ENCODE data around the gene MTOR.

The MTOR gene

DNA sequence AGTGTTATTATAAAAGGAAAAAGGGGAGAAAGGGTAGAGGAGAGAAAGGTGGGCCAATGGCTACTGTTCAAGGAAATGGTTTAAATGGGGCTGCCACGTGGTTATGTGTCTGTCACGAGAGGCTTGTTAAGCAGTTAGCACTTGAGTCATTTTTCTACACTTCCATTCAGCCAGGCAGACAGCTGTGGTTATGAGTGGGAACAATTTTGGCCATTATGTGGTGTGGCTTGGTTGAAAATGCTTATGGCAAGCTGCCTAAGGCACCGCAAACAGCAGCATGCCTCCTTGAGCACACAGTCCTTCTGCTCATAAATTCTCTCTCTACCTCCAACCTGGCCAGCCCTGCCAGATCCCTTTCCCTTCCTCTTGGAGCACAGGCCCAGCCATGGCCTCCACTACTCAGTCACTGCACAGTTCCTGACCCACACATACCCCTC, 199.4 kb downstream of the MTOR start:
- no peak for DNase-seq (ENCODE audit: low read depth in 3 of 3)

DNA sequence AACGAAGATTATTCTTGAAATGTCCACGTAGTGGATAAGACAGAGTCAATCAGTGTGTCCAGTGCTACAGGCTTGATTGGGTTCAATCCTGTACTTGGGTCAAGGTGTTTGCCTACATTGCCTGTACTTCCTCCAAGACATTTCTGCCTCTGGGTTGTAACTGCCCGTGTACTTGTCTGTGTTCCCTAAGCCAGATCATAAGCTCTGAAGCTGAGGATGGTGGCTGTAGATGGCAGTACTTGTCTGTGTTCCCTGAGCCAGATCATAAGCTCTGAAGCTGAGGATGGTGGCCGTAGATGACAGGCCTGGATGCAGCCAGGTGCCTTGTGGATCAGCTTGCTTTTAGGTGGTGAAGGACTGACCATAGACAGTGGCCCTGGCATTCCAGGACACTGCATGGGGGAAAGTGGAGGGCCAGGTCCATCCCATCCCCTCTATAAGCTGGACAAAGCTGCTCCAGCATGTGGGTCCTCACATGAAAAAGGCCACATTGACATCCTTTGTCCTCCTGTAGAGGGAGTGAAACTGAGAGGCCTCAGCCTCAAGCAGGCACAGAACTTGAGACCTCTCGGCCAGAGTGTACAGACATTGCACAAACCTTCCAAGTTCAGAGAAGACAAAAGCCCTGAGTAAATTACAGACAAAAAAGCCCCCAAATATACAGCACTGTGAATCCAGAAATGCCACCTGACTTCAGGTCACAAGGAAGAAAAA, 200.5 kb downstream of the MTOR start:
- DNase-seq (ENCODE audit: low read depth in 3 of 3): no peak

DNA sequence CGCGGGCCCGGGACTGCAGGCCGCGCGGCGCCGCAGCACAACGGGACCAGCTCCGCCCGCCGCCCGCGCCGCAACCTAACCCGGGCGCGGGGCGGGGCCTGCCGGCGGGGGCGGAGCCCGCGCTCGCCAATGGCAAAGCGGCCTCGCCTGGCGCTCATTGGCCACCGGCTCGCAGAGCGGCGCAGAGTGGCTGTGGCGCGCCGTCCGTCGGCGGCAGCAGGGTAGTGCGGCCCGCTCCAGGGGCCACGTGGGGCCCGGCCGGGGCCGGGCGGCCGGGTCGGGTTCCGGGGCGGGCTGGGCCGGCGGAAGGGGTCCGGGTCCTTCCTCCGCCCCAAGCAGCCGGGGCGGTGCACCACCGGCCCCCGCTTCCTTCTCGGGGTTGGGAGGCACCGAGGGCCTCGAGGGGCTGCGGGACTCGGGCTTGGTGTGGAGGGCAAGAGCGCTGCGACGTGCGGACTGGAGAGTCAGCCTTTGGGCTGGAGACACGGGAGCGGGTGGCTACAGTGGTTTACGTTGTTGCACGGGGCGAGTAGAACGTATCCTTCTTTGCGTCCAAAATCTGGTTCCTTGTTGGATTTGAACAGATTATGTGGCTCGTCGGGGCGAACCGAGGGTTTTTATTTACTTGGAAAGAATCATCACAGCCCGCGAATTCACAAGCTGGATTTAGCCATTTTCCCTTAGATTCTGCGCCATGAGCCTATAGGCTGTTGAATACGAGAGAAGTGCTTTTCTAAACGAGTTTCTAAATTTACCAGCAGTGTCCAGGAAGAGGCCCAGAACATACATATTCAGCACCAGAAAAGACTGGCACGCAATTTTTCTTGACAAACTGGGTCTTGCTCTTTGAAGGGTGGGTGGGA, 202.2 kb downstream of the MTOR start, which contains the start of gene SRM:
SRM (minus strand) TSS at position 51 of the 863 bp plus-strand sequence. CDS start 75 bp downstream, outside the sequence.
- peak; percentile 79 to 90 (median 82) for DNase-seq (ENCODE audit: low read depth in 3 of 3)

GRCh38 chr1:11059155-11059967, 203.0 kb downstream of the MTOR start:
- DNase-seq (ENCODE audit: low read depth in 3 of 3): peak in 1 of 3 experiments; percentile 32

- no peak for DNase-seq (ENCODE audit: low read depth in 3 of 3)
Observed at GRCh38 chr1:11058595-11059154, 203.7 kb downstream of the MTOR start.

GRCh38 chr1:11058026-11058425, 204.3 kb downstream of the MTOR start:
- no peak for DNase-seq (ENCODE audit: low read depth in 3 of 3)

DNA sequence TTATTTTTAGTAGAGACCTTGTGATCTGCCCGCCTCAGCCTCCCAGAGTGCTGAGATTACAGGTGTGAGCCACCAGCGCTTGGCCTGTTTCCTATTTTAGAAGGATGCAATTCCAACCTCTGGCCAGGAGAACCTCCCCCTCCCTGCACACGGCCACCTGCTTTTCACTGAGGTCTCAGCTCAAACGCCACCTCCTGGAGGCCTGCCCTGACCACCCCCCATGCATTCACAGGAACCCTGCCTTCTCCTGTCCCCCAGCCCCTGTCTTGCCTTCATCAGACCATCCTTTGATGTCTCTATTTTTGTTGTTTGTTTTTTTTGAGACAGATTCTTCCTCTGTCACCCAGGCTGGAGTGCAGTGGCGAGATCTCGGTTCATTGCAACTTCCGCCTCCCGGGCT, 204.9 kb downstream of the MTOR start:
- no peak for DNase-seq (ENCODE audit: low read depth in 3 of 3)
